H1 (cell line): ENCODE measurements around the gene OBSCN. TPM values are rescaled to one million over a fixed set of nuclear protein-coding genes. Genes with fewer than 3 reads are reported as not detected.

Experiments used
- CTCF ChIA-PET: fragments of 300-600 bp; sonication (Branson Sonifier 250); formaldehyde crosslinking; loops from one replicate; lab custom pipeline; 2021; ENCODE audit not compliant: partially characterized antibody; lab: Charles Lee
- POLR2A ChIA-PET: fragments of 300-600 bp; sonication (Branson Sonifier 250); formaldehyde crosslinking; loops from one replicate; lab custom pipeline; 2021; ENCODE audit warnings: inconsistent platforms; ENCODE audit not compliant: partially characterized antibody; lab: Charles Lee
- DNase-seq, 2 experiments: peaks; one replicate each; pipeline versions ENCODE4 v3.0.0 to v3.0.0-alpha.2; 2010 to 2022; ENCODE audit warnings: low spot score in 2 of 2, low read depth in 1 of 2, mixed read lengths in 1 of 2
- FAIRE-seq: peaks from 2 replicates; lab custom pipeline; 2011; peaks lifted over from hg19 to GRCh38; lab: Jason Lieb, UNC
- H2AFZ ChIP-seq: 2 replicates; pipeline ENCODE4 v1.8.1; 2012; ENCODE audit warnings: low read length, inconsistent platforms
- H2AK5ac ChIP-seq: 2 replicates; pipeline ENCODE4 v1.6.1; 2013; ENCODE audit warnings: low read depth, low read length
- H2BK120ac ChIP-seq: replicated peaks from 2 replicates; pipeline ENCODE3; 2013; ENCODE audit warnings: low read depth, low read length, inconsistent platforms
- H2BK12ac ChIP-seq: 2 replicates; pipeline ENCODE4 v1.6.1; 2013; ENCODE audit warnings: low read depth, low read length
- H2BK15ac ChIP-seq: 2 replicates; pipeline ENCODE4 v1.6.1; 2013; ENCODE audit warnings: low read length
- H2BK20ac ChIP-seq: 2 replicates; pipeline ENCODE4 v1.6.1; 2013; ENCODE audit warnings: low read length
- H2BK5ac ChIP-seq: 2 replicates; pipeline ENCODE4 v1.6.1; 2013; ENCODE audit warnings: low read depth, low read length
- H3K14ac ChIP-seq: 2 replicates; pipeline ENCODE4 v1.6.1; 2013; ENCODE audit warnings: inconsistent platforms; ENCODE audit not compliant: insufficient read length
- H3K18ac ChIP-seq: 2 replicates; pipeline ENCODE4 v1.6.1; 2013; ENCODE audit warnings: low read length; ENCODE audit errors: extremely low read depth
- H3K23ac ChIP-seq: 2 replicates; pipeline ENCODE4 v1.6.1; 2013; ENCODE audit warnings: inconsistent platforms; ENCODE audit not compliant: insufficient read length
- H3K23me2 ChIP-seq: 2 replicates; pipeline ENCODE4 v1.6.1; 2013; ENCODE audit warnings: low read depth, low read length
- H3K27ac ChIP-seq: 2 replicates; pipeline ENCODE4 v1.6.1; 2011; ENCODE audit warnings: low read depth, low read length, inconsistent platforms
- H3K27me3 ChIP-seq, 4 experiments: replicated peaks in 1 of 4; 1 replicate in 1 of 4; 2 replicates in 3 of 4; pipeline versions ENCODE4 v1.6.1 to v1.8.1; 2011 to 2013; ENCODE audit warnings: low read length in 3 of 4, mild to moderate bottlenecking in 3 of 4, inconsistent platforms in 2 of 4, mixed read lengths in 2 of 4, moderate library complexity in 1 of 4; ENCODE audit not compliant: control insufficient read depth in 3 of 4, insufficient read depth in 3 of 4; ENCODE audit errors: extremely low read depth in 1 of 4
- H3K36me3 ChIP-seq, 4 experiments: 2 replicates each; pipeline versions ENCODE4 v1.6.1 to v1.8.1; 2011 to 2013; ENCODE audit warnings: mild to moderate bottlenecking in 4 of 4, low read length in 3 of 4, moderate library complexity in 2 of 4, control low read depth in 1 of 4, inconsistent platforms in 1 of 4; ENCODE audit not compliant: insufficient read depth in 4 of 4, control insufficient read depth in 2 of 4
- H3K4ac ChIP-seq: replicated peaks from 2 replicates; pipeline ENCODE3; 2013; ENCODE audit warnings: low read length, low read depth, mixed read lengths, inconsistent platforms; ENCODE audit not compliant: insufficient read length
- H3K4me1 ChIP-seq, 4 experiments: replicated peaks in 1 of 4; 1 replicate in 1 of 4; 2 replicates in 3 of 4; pipeline versions ENCODE4 v1.6.1 to v1.8.1; 2011 to 2013; ENCODE audit warnings: low read length in 3 of 4, inconsistent platforms in 2 of 4, mixed read lengths in 1 of 4; ENCODE audit not compliant: insufficient read depth in 4 of 4, control insufficient read depth in 3 of 4
- H3K4me2 ChIP-seq, 2 experiments: 2 replicates each; pipeline versions ENCODE4 v1.6.1 to v1.8.1; 2011 to 2013; ENCODE audit warnings: low read depth in 2 of 2, low read length in 2 of 2, control low read depth in 1 of 2, inconsistent platforms in 1 of 2, mild to moderate bottlenecking in 1 of 2; ENCODE audit not compliant: insufficient read depth in 1 of 2
- H3K4me3 ChIP-seq, 4 experiments: fragments of 200-600, 300-600 bp in 1 of 4; sonication (generic), shearing (Covaris generic), sonication (Bioruptor Twin) in 1 of 4; 2 replicates each; pipeline versions ENCODE4 v1.5.1 to v1.8.1; 2011 to 2016; ENCODE audit warnings: low read length in 4 of 4, low read depth in 3 of 4, control low read depth in 2 of 4, inconsistent platforms in 2 of 4, mild to moderate bottlenecking in 2 of 4, mixed read lengths in 1 of 4, moderate library complexity in 1 of 4; ENCODE audit not compliant: insufficient read depth in 2 of 4; ENCODE audit errors: extremely low read depth in 1 of 4
- H3K56ac ChIP-seq: replicated peaks from 2 replicates; pipeline ENCODE3; 2013; ENCODE audit warnings: low read depth, mild to moderate bottlenecking, mixed read lengths, low read length, inconsistent platforms; ENCODE audit not compliant: insufficient read length
- H3K79me1 ChIP-seq: 2 replicates; pipeline ENCODE4 v1.6.1; 2013; ENCODE audit warnings: low read depth, low read length, control low read depth
- H3K79me2 ChIP-seq, 2 experiments: 2 replicates each; pipeline versions ENCODE4 v1.6.1 to v1.8.1; 2012 to 2013; ENCODE audit warnings: low read length in 2 of 2, mild to moderate bottlenecking in 2 of 2, inconsistent platforms in 1 of 2; ENCODE audit not compliant: insufficient read depth in 2 of 2, control insufficient read depth in 1 of 2
- H3K9ac ChIP-seq, 4 experiments: replicated peaks in 1 of 4; 1 replicate in 1 of 4; 2 replicates in 3 of 4; pipeline versions ENCODE4 v1.6.1 to v1.8.1; 2011 to 2013; ENCODE audit warnings: low read depth in 3 of 4, low read length in 3 of 4, control low read depth in 2 of 4, mild to moderate bottlenecking in 2 of 4, moderate library complexity in 2 of 4, inconsistent platforms in 1 of 4; ENCODE audit errors: extremely low read depth in 1 of 4
- H3K9me3 ChIP-seq, 2 experiments: 2 replicates each; pipeline versions ENCODE4 v1.6.1 to v1.8.1; 2012 to 2013; ENCODE audit warnings: mild to moderate bottlenecking in 2 of 2, moderate library complexity in 2 of 2, control low read depth in 1 of 2, inconsistent platforms in 1 of 2, low read depth in 1 of 2, low read length in 1 of 2, mixed read lengths in 1 of 2; ENCODE audit not compliant: insufficient read depth in 2 of 2
- H4K20me1 ChIP-seq, 2 experiments: replicated peaks in 1 of 2; 2 replicates each; pipeline versions ENCODE3 to v1.8.1; 2011 to 2013; ENCODE audit warnings: inconsistent platforms in 2 of 2, low read length in 2 of 2, mild to moderate bottlenecking in 1 of 2; ENCODE audit not compliant: insufficient read depth in 2 of 2, control insufficient read depth in 1 of 2
- H4K5ac ChIP-seq: 2 replicates; pipeline ENCODE4 v1.6.1; 2013; ENCODE audit warnings: low read length, low read depth, mixed read lengths, inconsistent platforms; ENCODE audit not compliant: insufficient read length
- H4K8ac ChIP-seq: 2 replicates; pipeline ENCODE4 v1.8.0; 2013; ENCODE audit warnings: mild to moderate bottlenecking, moderate library complexity, low read length, inconsistent platforms; ENCODE audit not compliant: insufficient read depth; ENCODE audit errors: extremely low read depth
- H4K91ac ChIP-seq: replicated peaks from 2 replicates; pipeline ENCODE3; 2013; ENCODE audit warnings: low read length, mixed read lengths, inconsistent platforms; ENCODE audit not compliant: insufficient read length
- ASH2L ChIP-seq: fragments of 200-600, 300-600 bp; sonication (generic); IDR thresholded peaks from one replicate; pipeline ENCODE4 v1.7.1; 2017; ENCODE audit warnings: low read length
- BCL11A ChIP-seq, 2 experiments: IDR thresholded peaks; one replicate each; pipeline ENCODE4 v1.6.1; 2011; ENCODE audit warnings: low read depth in 2 of 2, low read length in 2 of 2, mild to moderate bottlenecking in 2 of 2
- MAFK ChIP-seq: IDR thresholded peaks from 2 replicates; pipeline ENCODE4 v1.6.1; 2012; ENCODE audit warnings: low read depth, mild to moderate bottlenecking, improper control_type of control experiment, low read length
- NANOG ChIP-seq: IDR thresholded peaks from 2 replicates; pipeline ENCODE4 v1.6.1; 2011; ENCODE audit warnings: low read length, low read depth, mild to moderate bottlenecking, inconsistent platforms; ENCODE audit not compliant: insufficient read depth, poor library complexity, severe bottlenecking
- POLR2AphosphoS5 ChIP-seq: IDR thresholded peaks from 2 replicates; pipeline ENCODE4 v1.6.1; 2011; ENCODE audit warnings: low read depth, low read length
- RXRA ChIP-seq: IDR thresholded peaks from 2 replicates; pipeline ENCODE4 v1.6.1; 2011; ENCODE audit warnings: low read depth, mild to moderate bottlenecking, low read length, moderate library complexity; ENCODE audit not compliant: insufficient read depth
- USF2 ChIP-seq: IDR thresholded peaks from 2 replicates; pipeline ENCODE4 v1.6.1; 2011; ENCODE audit warnings: low read length, improper control_type of control experiment
- WGBS, 2 experiments: shearing (Covaris generic) in 1 of 2; methylation state at CpG; one replicate each; pipeline versions ENCODE4 v1.1.6 to v1.1.7; 2013 to 2015; ENCODE audit warnings: low lambda C conversion rate in 2 of 2, mixed read lengths in 2 of 2, inconsistent platforms in 1 of 2, low coverage in 1 of 2, missing lambda C conversion rate in 1 of 2; ENCODE audit not compliant: insufficient replicate concordance in 2 of 2, insufficient coverage in 1 of 2, insufficient read length in 1 of 2; ENCODE audit errors: extremely low coverage in 1 of 2, missing lambda C conversion rate in 1 of 2; 5-methylcytosine and 5-hydroxymethylcytosine counted together
- polyA plus RNA-seq, 7 experiments: library from polyadenylated mRNA; depleted of rRNA in 3 of 7; stranded (reverse) in 5 of 7; unstranded in 2 of 7; fragments of >200 nt in 5 of 7; fragments of 200-250 nt in 2 of 7; gene quantifications; 1 replicate in 5 of 7; 2 replicates in 1 of 7; 4 replicates in 1 of 7; pipeline versions ENCODE4 v1.2.1 to v1.2.3, GENCODE V29; 2011 to 2013; ENCODE audit warnings: missing spikeins in 2 of 7, mixed read lengths in 2 of 7
- total RNA-seq: library from RNA; stranded (reverse); fragmentation: NEBNext Ultra II Directional; extraction: Animal tissue kit (Norgen Biotek cat#: 25700); gene quantifications from 2 replicates; pipeline ENCODE4 v1.2.1, GENCODE V29; 2021

Gene OBSCN
- total and polyA plus RNA-seq, 2 of the 8 experiments (the other 6 are each of a cell fraction or from before 2014, with no cell fraction given): 7.5 to 28.4 TPM

GRCh38 chr1:228394571-228395394, 186.9 kb downstream of the OBSCN start:
- Histone ChIP-seq H2BK5ac (no peak overlapping the region), H2AFZ (no peak overlapping the region), H2BK15ac (no peak overlapping the region), H2BK120ac (no peak overlapping the region), H2BK12ac (no peak overlapping the region), H2BK20ac (no peak overlapping the region), H3K4me3 (no peak overlapping the region), H3K18ac (no peak overlapping the region), H3K23me2 (no peaks in the 10 kb centered on the region), H4K8ac (no peak overlapping the region), H3K27ac (no peak overlapping the region), H3K9me3 (no peaks in the 10 kb centered on the region), H2AK5ac (no peak overlapping the region), H4K5ac (no peak overlapping the region), H3K27me3 (no peaks in the 10 kb centered on the region), H3K79me2 (no peaks in the 10 kb centered on the region), H3K9ac (no peak overlapping the region), H3K14ac (no peak overlapping the region), H3K56ac (no peak overlapping the region), H3K4me1 (no peaks in the 10 kb centered on the region), H4K20me1 (peaks cover 14 to 27% of the 10 kb centered on the region in 2 experiments), H3K36me3 (peaks cover 8 to 49% (median 23%) of the 10 kb centered on the region in 4 experiments; a peak in 7 of 8 replicates), H3K4ac (no peak overlapping the region), H4K91ac (no peak overlapping the region), H3K79me1 (peaks cover 2% of the 10 kb centered on the region; the same call in 1 of the 2 replicates), H3K4me2 (no peak overlapping the region), H3K23ac (no peak overlapping the region)
- ChIA-PET POLR2A (interaction anchor here (0.7 to 5.8 kb wide), 7 partner anchors 7 to 68 kb away, joined by 3 to 31 read pairs (median 3); partner anchors contain the start of gene TRIM11), CTCF (interaction anchor here (0.7 to 3.4 kb wide), 7 partner anchors 10 to 435 kb away, joined by 3 to 21 read pairs (median 3); no protein-coding TSS in a partner anchor)
- no peak for DNase-seq
- 94% methylated on average over 24 of the region's 38 CpGs; no CpG with 5 or more reads in 1 of the 2 experiments for WGBS, 2 experiments
- no peak for TF ChIP-seq ASH2L
- no peak for TF ChIP-seq USF2
- no peak for TF ChIP-seq RXRA
- TF ChIP-seq POLR2AphosphoS5: no peak
- no peak for TF ChIP-seq MAFK
- TF ChIP-seq BCL11A (IDR thresholded peaks at IDR 0.05; ENCODE audit: low read depth in 2 of 2, low read length in 2 of 2): no peak
- TF ChIP-seq NANOG: no peak
- FAIRE-seq: no peak
